ENCODE data around the gene RAD51B.

The RAD51B gene

DNA sequence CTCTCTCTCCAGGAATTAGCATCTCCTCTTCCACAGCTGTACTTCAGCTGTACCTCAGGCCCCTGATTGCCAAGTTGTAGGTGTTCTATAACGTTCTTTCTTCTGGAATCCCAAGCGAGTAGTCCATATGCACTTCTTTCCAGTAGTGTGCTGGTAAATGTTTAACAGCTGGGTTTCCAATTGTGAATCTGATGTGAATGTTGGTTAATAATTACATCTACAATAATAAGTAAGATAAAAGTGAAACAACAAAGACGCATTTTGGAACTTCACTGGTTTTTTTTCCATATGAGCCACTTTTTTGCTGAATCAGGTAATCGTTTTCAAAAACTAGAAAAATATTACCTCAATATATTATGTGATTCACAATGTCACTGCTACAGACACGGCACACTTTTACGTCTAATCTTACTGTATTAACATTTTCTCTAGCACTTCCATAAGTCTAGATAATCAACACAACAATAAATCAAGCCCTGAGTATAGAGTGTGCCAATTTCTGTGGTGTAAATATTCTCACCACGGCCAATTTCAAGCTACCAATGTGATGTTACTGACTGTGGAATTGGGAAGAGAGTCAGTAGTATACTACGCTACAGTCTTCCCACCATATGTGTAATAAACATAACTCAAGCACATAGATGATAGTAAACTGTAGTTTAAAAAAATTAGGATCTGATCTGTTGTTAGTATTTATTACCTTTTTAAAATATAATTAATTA is 860.3 kb downstream of the RAD51B start:
- Histone ChIP-seq H3K27ac (ENCODE audit: poor library complexity, severe bottlenecking) (peak overlapping the region; percentile 100), H3K4me3 (ENCODE audit: severe bottlenecking) (no peak overlapping the region), H3K27me3 (ENCODE audit: insufficient read depth, poor library complexity, severe bottlenecking) (no peaks in the 10 kb centered on the region), H3K9me3 (ENCODE audit: severe bottlenecking) (no peaks in the 10 kb centered on the region), H3K36me3 (ENCODE audit: low read depth) (no peaks in the 10 kb centered on the region), H3K4me1 (ENCODE audit: insufficient read depth, poor library complexity, severe bottlenecking) (peaks cover 62% of the 10 kb centered on the region)
- DNase-seq (ENCODE audit: low spot score), result no peak
- no peak for ATAC-seq (ENCODE audit: low read depth)
- TF ChIP-seq, protein P1, sequence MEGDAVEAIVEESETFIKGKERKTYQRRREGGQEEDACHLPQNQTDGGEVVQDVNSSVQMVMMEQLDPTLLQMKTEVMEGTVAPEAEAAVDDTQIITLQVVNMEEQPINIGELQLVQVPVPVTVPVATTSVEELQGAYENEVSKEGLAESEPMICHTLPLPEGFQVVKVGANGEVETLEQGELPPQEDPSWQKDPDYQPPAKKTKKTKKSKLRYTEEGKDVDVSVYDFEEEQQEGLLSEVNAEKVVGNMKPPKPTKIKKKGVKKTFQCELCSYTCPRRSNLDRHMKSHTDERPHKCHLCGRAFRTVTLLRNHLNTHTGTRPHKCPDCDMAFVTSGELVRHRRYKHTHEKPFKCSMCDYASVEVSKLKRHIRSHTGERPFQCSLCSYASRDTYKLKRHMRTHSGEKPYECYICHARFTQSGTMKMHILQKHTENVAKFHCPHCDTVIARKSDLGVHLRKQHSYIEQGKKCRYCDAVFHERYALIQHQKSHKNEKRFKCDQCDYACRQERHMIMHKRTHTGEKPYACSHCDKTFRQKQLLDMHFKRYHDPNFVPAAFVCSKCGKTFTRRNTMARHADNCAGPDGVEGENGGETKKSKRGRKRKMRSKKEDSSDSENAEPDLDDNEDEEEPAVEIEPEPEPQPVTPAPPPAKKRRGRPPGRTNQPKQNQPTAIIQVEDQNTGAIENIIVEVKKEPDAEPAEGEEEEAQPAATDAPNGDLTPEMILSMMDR (IDR thresholded peaks at IDR 0.05; ENCODE audit: poor library complexity, severe bottlenecking), result no peak

DNA sequence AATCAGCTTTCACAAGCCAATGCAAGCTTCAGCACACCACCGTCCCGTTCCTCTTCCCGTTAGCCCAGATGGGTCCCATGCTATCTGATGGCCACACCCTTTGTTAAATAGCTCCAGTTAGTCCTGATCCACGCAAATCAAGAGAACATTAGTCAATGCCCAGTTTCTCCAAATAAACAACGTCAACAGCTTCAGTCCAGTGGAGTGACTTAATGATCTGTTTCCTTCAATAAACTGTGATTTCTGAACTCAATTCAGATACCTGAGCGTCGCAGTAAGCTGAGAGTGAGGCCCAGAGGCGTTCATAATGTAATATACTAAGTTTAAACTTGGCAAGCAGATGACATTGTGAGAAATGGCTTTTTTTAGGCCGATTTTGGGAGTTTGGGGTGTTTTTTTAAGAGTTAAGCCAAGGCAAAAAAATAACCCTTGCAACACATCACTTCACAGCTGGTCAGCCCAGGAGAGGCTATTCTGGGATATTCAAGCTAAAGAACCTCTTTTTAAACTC is 861.0 kb downstream of the RAD51B start:
- no peak for DNase-seq (ENCODE audit: low spot score)
- H3K27me3 ChIP-seq (ENCODE audit: insufficient read depth, poor library complexity, severe bottlenecking), result no peaks in the 10 kb centered on the region
- H3K9me3 ChIP-seq (ENCODE audit: severe bottlenecking), result no peaks in the 10 kb centered on the region
- no peaks in the 10 kb centered on the region for H3K36me3 ChIP-seq (ENCODE audit: low read depth)
- TF ChIP-seq, protein P1 (IDR thresholded peaks at IDR 0.05; ENCODE audit: poor library complexity, severe bottlenecking), result no peak
- no peak for ATAC-seq (ENCODE audit: low read depth)
- peak overlapping the region; percentile 100 for H3K27ac ChIP-seq (ENCODE audit: poor library complexity, severe bottlenecking)
- H3K4me3 ChIP-seq (ENCODE audit: severe bottlenecking), result no peak overlapping the region
- peaks cover 62% of the 10 kb centered on the region for H3K4me1 ChIP-seq (ENCODE audit: insufficient read depth, poor library complexity, severe bottlenecking)

DNA sequence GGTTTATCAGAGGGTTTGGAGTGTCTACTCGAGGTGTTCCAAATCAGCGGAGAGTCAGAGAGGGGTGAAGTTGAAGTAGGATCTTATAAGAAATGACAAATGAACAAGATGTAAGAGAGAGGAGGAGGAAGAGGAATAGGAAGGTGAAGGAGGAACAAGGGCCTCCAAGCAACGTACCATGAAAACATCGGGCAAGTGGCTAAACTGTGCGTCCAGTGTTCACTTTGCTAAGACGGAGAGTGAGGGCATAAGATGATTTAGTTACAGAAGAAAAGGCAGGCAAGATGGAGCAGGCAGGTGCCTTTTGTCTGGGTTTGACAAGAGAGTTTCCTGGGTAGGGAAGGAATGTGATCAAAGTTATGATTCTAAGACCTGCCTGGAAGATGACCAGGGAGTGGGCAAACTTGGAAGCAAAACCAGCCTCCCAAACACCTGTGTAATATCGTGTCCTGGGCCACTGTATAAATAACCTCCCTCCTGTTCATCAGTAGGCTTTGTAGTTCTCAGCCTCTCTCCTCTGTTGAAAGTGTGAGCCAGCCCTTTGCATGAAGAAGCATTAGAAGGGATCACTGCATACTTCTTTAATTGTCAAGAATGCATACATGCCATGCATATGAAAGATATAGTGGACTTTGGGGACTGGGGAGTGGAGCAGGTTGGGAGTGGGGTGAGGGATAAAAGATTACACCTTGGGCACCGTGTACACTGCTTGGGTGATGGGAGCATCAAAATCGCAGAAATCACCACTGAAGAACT is 861.9 kb downstream of the RAD51B start:
- ATAC-seq (ENCODE audit: low read depth), result no peak
- Histone ChIP-seq H3K27me3 (ENCODE audit: insufficient read depth, poor library complexity, severe bottlenecking) (no peaks in the 10 kb centered on the region), H3K9me3 (ENCODE audit: severe bottlenecking) (no peaks in the 10 kb centered on the region), H3K4me3 (ENCODE audit: severe bottlenecking) (no peak overlapping the region), H3K27ac (ENCODE audit: poor library complexity, severe bottlenecking) (peak overlapping the region; percentile 100), H3K36me3 (ENCODE audit: low read depth) (no peaks in the 10 kb centered on the region), H3K4me1 (ENCODE audit: insufficient read depth, poor library complexity, severe bottlenecking) (peaks cover 62% of the 10 kb centered on the region)
- DNase-seq (ENCODE audit: low spot score), result no peak
- TF ChIP-seq, protein P1 (IDR thresholded peaks at IDR 0.05; ENCODE audit: poor library complexity, severe bottlenecking), result no peak

DNA sequence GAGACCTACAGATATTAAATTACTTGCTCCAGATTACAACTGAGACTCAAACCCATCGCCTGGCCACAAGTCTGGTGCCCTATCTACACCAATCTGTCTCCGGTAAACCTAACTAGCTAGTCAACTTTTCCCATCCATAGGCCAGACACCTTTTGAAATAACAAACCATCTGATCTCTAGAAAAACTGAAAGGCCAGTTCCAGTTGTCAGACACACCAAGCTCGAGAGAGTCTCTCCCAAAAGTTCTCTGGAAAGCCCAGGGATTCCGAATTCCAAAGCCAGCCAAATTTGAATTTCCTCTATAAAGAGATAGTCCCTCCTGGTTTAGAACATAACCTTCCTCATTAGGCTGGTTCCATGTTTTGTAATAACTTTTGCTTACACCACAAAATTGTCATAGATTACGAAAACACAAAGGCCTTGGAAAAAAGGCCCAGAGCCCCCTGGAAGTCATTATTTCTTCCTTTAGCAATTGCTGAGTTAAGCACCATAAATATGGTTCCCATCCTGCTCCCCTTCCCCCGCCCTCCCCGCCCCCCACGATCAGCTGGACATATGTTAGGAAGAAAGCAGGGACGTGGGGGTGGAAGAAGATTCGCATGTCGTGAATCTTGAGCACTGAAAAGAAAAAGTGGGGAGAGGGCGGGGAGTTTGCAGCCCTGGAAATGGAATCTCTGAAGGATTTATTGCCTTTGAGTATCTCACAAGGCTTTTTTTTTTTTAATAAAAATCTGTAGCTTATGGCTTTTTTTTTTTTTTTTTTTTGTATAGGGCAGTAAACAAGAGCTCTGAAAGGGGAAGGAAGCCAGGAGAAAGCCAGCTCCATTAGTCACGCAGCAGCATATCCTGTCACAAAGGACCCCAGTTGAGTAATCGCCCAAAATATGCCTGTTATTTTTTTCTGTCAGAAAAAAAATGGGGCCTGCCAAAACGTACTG is 862.9 kb downstream of the RAD51B start:
- TF ChIP-seq, protein P1 (IDR thresholded peaks at IDR 0.05; ENCODE audit: poor library complexity, severe bottlenecking), result no peak
- Histone ChIP-seq H3K36me3 (ENCODE audit: low read depth) (no peaks in the 10 kb centered on the region), H3K4me1 (ENCODE audit: insufficient read depth, poor library complexity, severe bottlenecking) (peaks cover 61% of the 10 kb centered on the region), H3K27ac (ENCODE audit: poor library complexity, severe bottlenecking) (peak overlapping the region; percentile 100), H3K4me3 (ENCODE audit: severe bottlenecking) (no peak overlapping the region), H3K27me3 (ENCODE audit: insufficient read depth, poor library complexity, severe bottlenecking) (no peaks in the 10 kb centered on the region), H3K9me3 (ENCODE audit: severe bottlenecking) (no peaks in the 10 kb centered on the region)
- peak; percentile 13; the same call in 1 of the 3 replicates for ATAC-seq (ENCODE audit: low read depth)
- DNase-seq (ENCODE audit: low spot score), result no peak

Measured in RWPE2 (cell line).